Activated naive CD8-positive, alpha-beta T cell treated with anti-CD3 and anti-CD28 coated beads, Interleukin-2, amount 10 ng/mL, durations not matched to agents 7 days and 5 days (primary cell): Measurements from ENCODE around the gene LAMP5. TPM values are rescaled to one million over a fixed set of nuclear protein-coding genes. Genes with fewer than 3 reads are reported as not detected.

Source experiments
- ATAC-seq: fragments of 150-1000 bp; cut with Tn5 transposase; one replicate; pipeline ENCODE4 v1.10.0; 2021; ENCODE audit warnings: low read depth, moderate library complexity
- POLR2A ChIA-PET: fragments of 350-600 bp; sonication (Branson Sonifier 250); formaldehyde crosslinking; loops from one replicate; lab custom pipeline; 2021; ENCODE audit warnings: antibody characterized with exemption; lab: Charles Lee
- DNase-seq: peaks from one replicate; pipeline ENCODE4 v3.0.0; 2021
- H3K27ac Mint-ChIP-seq: one replicate; pipeline ENCODE4 v1.8.0; 2022; ENCODE audit warnings: mild to moderate bottlenecking, mixed read lengths
- H3K27me3 Mint-ChIP-seq: one replicate; pipeline ENCODE4 v1.8.0; 2022; ENCODE audit warnings: mild to moderate bottlenecking, moderate library complexity, mixed read lengths
- H3K36me3 Mint-ChIP-seq: one replicate; pipeline ENCODE4 v1.8.0; 2021; ENCODE audit warnings: mild to moderate bottlenecking, mixed read lengths
- H3K4me1 Mint-ChIP-seq: one replicate; pipeline ENCODE4 v1.8.0; 2021; ENCODE audit warnings: mixed read lengths
- H3K4me3 Mint-ChIP-seq: one replicate; pipeline ENCODE4 v1.8.0; 2022; ENCODE audit warnings: mild to moderate bottlenecking, moderate library complexity, mixed read lengths
- H3K9me3 Mint-ChIP-seq: one replicate; pipeline ENCODE4 v1.8.0; 2021; ENCODE audit warnings: mixed read lengths
- total RNA-seq, 2 experiments: library from RNA; stranded (reverse); gene quantifications; one replicate each; pipeline ENCODE4 v1.2.3, GENCODE V29; 2021

The LAMP5 gene
- total RNA-seq, 2 experiments from 2014 or later, result not detected

DNA sequence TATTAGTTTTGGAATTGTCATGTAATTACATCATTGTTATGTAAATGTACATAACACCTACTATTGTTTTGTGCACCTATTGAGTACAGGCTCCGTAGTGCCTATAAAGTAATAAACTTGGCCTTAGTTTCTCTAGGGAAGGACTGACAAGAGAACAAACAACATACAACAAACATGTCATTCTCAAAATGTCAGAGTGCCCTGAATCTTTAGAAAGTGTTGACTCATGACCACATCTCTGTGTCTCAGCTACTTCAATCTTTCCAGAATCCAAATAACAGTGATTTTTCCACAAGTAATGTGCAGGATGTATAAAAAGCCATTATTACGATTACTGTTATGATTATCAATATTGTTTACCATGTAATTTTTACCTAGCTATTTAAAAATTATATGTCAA, 17.2 kb downstream of the LAMP5 start:
- Mint-ChIP-seq H3K36me3 (no peaks in the 10 kb centered on the region), H3K4me3 (no peak overlapping the region), H3K4me1 (no peaks in the 10 kb centered on the region), H3K27me3 (no peaks in the 10 kb centered on the region), H3K27ac (no peak overlapping the region), H3K9me3 (no peaks in the 10 kb centered on the region)
- no peak for DNase-seq
- POLR2A ChIA-PET, result no interaction called here
- ATAC-seq, result no peak

GRCh38 chr20:9532069-9532838, 17.9 kb downstream of the LAMP5 start:
- POLR2A ChIA-PET, result no interaction called here
- DNase-seq (no peak), ATAC-seq (no peak)
- no peak overlapping the region for H3K27ac Mint-ChIP-seq
- no peaks in the 10 kb centered on the region for H3K36me3 Mint-ChIP-seq
- no peaks in the 10 kb centered on the region for H3K9me3 Mint-ChIP-seq
- no peaks in the 10 kb centered on the region for H3K4me1 Mint-ChIP-seq
- H3K27me3 Mint-ChIP-seq, result no peaks in the 10 kb centered on the region
- H3K4me3 Mint-ChIP-seq, result no peak overlapping the region

DNA sequence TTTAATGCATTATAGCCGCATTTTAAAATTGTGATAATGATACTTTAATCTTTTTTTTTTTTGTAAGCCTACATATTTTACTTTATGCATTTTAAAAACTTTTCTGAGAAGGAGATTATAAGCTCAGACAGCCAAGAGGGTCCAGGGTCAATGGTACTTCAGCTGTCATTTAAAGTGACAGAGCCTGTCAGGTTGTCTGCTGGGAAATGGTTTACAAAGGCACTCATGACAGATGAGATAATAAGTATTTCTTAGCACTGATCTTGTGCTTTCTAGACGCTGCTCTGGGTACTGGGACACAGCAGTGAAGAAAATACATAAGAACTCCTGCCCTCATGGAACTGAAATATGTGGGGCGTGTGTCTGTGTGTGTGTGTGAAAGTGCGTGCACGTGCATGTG, 19.6 kb downstream of the LAMP5 start:
- Mint-ChIP-seq H3K9me3 (no peaks in the 10 kb centered on the region), H3K27ac (no peak overlapping the region), H3K27me3 (no peaks in the 10 kb centered on the region), H3K36me3 (no peaks in the 10 kb centered on the region), H3K4me1 (no peaks in the 10 kb centered on the region), H3K4me3 (no peak overlapping the region)
- DNase-seq (no peak), ATAC-seq (no peak)
- POLR2A ChIA-PET, result no interaction called here

GRCh38 chr20:9535449-9535848, 21.1 kb downstream of the LAMP5 start:
- POLR2A ChIA-PET, result no interaction called here
- no peak overlapping the region for H3K4me3 Mint-ChIP-seq
- no peak overlapping the region for H3K27ac Mint-ChIP-seq
- no peaks in the 10 kb centered on the region for H3K36me3 Mint-ChIP-seq
- ATAC-seq (no peak), DNase-seq (no peak)
- no peaks in the 10 kb centered on the region for H3K27me3 Mint-ChIP-seq
- no peaks in the 10 kb centered on the region for H3K4me1 Mint-ChIP-seq
- no peaks in the 10 kb centered on the region for H3K9me3 Mint-ChIP-seq

DNA sequence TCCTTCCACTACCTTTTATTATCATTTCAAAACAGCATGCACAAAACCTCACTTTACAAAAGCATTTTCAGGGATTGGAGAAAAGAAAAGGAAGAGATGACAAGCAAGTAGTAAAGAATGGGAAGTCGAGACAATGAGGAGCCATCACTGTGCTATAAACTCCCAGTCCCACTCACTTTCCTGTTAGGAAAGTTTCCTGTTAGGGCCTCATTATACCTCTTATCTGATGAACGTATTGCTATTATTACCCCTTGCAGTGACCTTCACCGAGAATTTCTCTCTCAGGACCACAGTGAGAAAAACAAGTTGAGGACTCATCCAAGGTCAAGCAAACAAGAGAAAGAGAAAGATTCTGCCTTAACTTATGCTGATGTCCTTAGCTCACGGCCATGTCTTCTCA, 28.8 kb downstream of the LAMP5 start:
- H3K27ac Mint-ChIP-seq, result no peak overlapping the region
- no peak for DNase-seq
- no peak overlapping the region for H3K4me3 Mint-ChIP-seq
- no peaks in the 10 kb centered on the region for H3K36me3 Mint-ChIP-seq
- no peak for ATAC-seq
- H3K4me1 Mint-ChIP-seq, result no peaks in the 10 kb centered on the region
- H3K9me3 Mint-ChIP-seq, result peaks cover 4% of the 10 kb centered on the region
- H3K27me3 Mint-ChIP-seq, result no peaks in the 10 kb centered on the region
- POLR2A ChIA-PET, result no interaction called here

GRCh38 chr20:9550283-9550682, 35.9 kb downstream of the LAMP5 start:
- ATAC-seq (no peak), DNase-seq (no peak)
- H3K9me3 Mint-ChIP-seq, result peaks cover 4% of the 10 kb centered on the region
- POLR2A ChIA-PET, result no interaction called here
- H3K27me3 Mint-ChIP-seq, result no peaks in the 10 kb centered on the region
- no peaks in the 10 kb centered on the region for H3K4me1 Mint-ChIP-seq
- H3K36me3 Mint-ChIP-seq, result no peaks in the 10 kb centered on the region
- no peak overlapping the region for H3K27ac Mint-ChIP-seq
- H3K4me3 Mint-ChIP-seq, result no peak overlapping the region

- H3K4me1 Mint-ChIP-seq, result no peaks in the 10 kb centered on the region
- DNase-seq, result no peak
- H3K36me3 Mint-ChIP-seq, result no peaks in the 10 kb centered on the region
- H3K9me3 Mint-ChIP-seq, result peaks cover 4% of the 10 kb centered on the region
- POLR2A ChIA-PET, result no interaction called here
- H3K27ac Mint-ChIP-seq, result no peak overlapping the region
- H3K4me3 Mint-ChIP-seq, result no peak overlapping the region
- H3K27me3 Mint-ChIP-seq, result no peaks in the 10 kb centered on the region
- ATAC-seq, result no peak
These were observed 36.5 kb downstream of the LAMP5 start for GRCh38 chr20:9550871-9551270.

DNA sequence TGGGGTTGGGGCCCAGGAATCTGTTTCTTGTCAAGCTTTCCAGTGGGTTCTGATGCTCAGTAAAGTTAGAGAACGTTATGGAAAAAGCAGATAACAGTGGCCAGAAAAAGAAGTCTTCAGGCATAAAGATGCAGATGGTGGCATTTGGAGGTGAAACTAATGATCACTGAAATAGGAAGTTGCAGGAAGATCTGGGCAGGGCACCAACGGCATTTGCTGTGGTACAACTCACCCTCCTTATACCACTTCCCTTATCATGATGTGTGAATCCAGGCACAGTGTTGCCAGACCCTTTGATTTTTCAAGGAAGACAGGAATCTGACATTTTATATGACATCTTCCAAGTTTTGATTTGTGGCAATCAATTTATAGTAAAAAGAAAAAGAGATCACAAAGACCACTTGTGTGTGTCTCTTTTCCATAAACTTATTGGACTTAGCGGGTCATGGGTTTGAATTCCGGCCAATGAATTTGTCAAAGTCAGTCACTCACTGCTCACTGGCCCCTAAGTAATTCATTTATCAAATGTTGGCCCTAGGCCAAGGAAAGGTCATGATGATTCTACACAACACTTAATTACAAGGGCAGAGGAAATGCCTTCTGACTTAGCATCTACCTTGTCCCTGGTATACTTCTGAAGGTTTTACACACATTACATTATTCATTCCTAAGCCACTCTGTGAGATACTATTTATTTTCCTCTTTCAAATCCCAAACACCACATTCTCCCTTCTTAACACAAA, 37.6 kb downstream of the LAMP5 start:
- H3K4me3 Mint-ChIP-seq, result no peak overlapping the region
- DNase-seq (no peak), ATAC-seq (no peak)
- no peaks in the 10 kb centered on the region for H3K27me3 Mint-ChIP-seq
- no peaks in the 10 kb centered on the region for H3K4me1 Mint-ChIP-seq
- peaks cover 2% of the 10 kb centered on the region for H3K9me3 Mint-ChIP-seq
- no peak overlapping the region for H3K27ac Mint-ChIP-seq
- no peaks in the 10 kb centered on the region for H3K36me3 Mint-ChIP-seq
- POLR2A ChIA-PET, result no interaction called here

DNA sequence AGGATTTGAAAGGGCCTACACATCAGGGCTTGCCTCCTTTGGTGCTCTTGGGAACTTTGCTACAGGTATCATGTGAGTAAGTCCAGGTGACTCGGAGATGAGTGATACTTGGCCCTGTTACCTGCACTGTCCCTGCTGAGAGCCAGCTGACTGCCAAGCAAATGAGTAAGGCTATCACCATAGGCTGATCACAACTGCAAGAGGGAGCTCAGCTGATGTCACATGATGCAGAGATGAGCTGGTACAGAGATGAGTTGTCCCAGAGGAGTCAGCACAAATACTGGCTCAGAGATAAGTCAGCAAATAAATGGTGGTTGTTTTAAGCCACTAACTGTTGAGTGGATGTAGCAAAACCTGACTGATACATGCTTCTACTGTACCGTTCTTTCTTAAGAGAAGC, 41.4 kb downstream of the LAMP5 start:
- POLR2A ChIA-PET, result no interaction called here
- Mint-ChIP-seq H3K36me3 (no peaks in the 10 kb centered on the region), H3K27me3 (no peaks in the 10 kb centered on the region), H3K4me1 (no peaks in the 10 kb centered on the region), H3K4me3 (no peak overlapping the region), H3K9me3 (no peaks in the 10 kb centered on the region), H3K27ac (no peak overlapping the region)
- DNase-seq (no peak), ATAC-seq (no peak)

DNA sequence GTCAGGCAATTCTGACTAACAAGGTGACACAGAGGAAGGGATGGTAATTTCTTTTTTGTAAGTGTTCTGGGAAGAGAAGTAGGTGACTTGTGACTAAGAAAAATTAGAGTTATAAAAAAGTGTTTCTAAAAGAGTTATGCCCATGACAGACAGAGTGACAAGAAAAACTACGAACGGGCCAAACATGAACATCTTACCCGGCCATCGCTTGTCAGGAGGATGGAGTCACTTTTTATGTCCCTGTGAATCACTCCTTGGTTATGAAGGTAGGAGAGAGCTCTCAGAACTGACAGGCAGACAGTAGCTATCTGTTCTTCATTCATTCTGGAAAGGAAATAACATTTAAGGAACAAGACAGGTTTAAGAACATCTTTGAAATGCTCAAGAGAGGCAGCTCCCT, 43.0 kb downstream of the LAMP5 start:
- DNase-seq, result no peak

DNA sequence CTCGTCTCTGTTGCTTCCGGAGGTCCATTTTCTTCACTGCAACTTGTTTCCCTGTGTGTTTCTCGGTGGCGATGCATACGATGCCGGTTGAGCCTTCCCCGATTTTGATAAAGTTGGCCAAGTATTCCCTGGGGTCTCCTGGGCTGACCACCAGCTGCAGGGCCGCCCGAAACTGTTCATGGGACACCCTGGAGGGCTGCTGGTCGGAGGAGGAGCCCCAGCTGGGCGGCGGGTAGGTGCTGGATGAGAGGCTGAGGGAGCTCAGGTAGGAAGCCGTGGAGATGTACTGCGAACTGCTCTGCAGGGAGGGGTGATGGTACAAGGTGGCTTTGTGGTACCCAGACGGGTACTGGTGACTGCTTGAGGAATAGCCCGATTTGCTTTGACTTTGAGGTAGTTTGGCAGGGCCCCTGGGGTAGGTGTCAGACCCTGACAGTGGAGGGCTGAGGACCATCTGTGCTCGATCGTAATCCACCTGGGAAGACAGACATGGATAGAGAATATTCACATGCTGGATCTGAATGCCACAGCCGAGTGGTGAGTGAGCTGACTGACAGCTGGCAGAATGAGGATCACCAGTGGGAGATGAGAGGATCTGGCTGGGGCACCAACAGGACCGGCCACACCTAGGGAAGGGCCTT, 51.6 kb downstream of the LAMP5 start:
- DNase-seq, result no peak
- Mint-ChIP-seq H3K9me3 (no peaks in the 10 kb centered on the region), H3K4me3 (no peak overlapping the region), H3K4me1 (no peaks in the 10 kb centered on the region), H3K27ac (no peak overlapping the region), H3K27me3 (no peaks in the 10 kb centered on the region), H3K36me3 (no peaks in the 10 kb centered on the region)
- no peak for ATAC-seq
- POLR2A ChIA-PET, result no interaction called here

More for the DNA sequence above, 43.0 kb downstream of the LAMP5 start:
- no peaks in the 10 kb centered on the region for H3K9me3 Mint-ChIP-seq
- no peak overlapping the region for H3K27ac Mint-ChIP-seq
- POLR2A ChIA-PET, result no interaction called here
- ATAC-seq, result no peak
- no peak overlapping the region for H3K4me3 Mint-ChIP-seq
- H3K4me1 Mint-ChIP-seq, result no peaks in the 10 kb centered on the region
- no peaks in the 10 kb centered on the region for H3K36me3 Mint-ChIP-seq
- no peaks in the 10 kb centered on the region for H3K27me3 Mint-ChIP-seq

DNA sequence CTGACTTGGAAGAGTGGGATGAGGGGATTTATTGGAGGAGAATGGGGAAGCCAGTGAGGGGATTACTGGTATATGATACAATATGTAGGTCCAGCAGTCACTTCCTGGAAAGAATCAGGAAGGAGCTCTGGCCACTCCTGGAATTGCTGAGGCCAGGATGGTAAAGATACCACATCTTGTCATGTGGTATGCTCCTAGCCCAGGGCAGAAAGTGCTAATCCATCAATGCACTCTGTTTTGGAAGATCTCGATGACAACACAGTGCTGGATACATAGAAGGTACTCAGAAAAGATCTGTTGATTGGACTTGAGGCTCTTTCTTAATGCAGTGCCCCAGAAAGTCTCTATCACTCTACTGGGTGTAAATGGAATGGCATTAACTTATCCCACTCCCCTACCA, 52.6 kb downstream of the LAMP5 start:
- ATAC-seq (no peak), DNase-seq (no peak)
- H3K4me1 Mint-ChIP-seq, result no peaks in the 10 kb centered on the region
- no peaks in the 10 kb centered on the region for H3K27me3 Mint-ChIP-seq
- H3K27ac Mint-ChIP-seq, result no peak overlapping the region
- POLR2A ChIA-PET, result no interaction called here
- no peak overlapping the region for H3K4me3 Mint-ChIP-seq
- no peaks in the 10 kb centered on the region for H3K36me3 Mint-ChIP-seq
- no peaks in the 10 kb centered on the region for H3K9me3 Mint-ChIP-seq

GRCh38 chr20:9570612-9571011, 56.2 kb downstream of the LAMP5 start:
- no peak for ATAC-seq
- POLR2A ChIA-PET, result no interaction called here
- no peaks in the 10 kb centered on the region for H3K36me3 Mint-ChIP-seq

GRCh38 chr20:9571783-9572182, 57.4 kb downstream of the LAMP5 start:
- Mint-ChIP-seq H3K4me1 (no peaks in the 10 kb centered on the region), H3K27me3 (no peaks in the 10 kb centered on the region), H3K27ac (no peak overlapping the region), H3K36me3 (no peaks in the 10 kb centered on the region), H3K4me3 (no peak overlapping the region), H3K9me3 (no peaks in the 10 kb centered on the region)
- DNase-seq, result no peak
- no peak for ATAC-seq
- POLR2A ChIA-PET, result no interaction called here

More at GRCh38 chr20:9570612-9571011, 56.2 kb downstream of the LAMP5 start:
- H3K27me3 Mint-ChIP-seq, result no peaks in the 10 kb centered on the region
- H3K4me1 Mint-ChIP-seq, result no peaks in the 10 kb centered on the region
- DNase-seq, result no peak
- H3K27ac Mint-ChIP-seq, result no peak overlapping the region
- no peaks in the 10 kb centered on the region for H3K9me3 Mint-ChIP-seq
- no peak overlapping the region for H3K4me3 Mint-ChIP-seq
